NCI-H510A (cell line): ENCODE data around the gene SPATA32.
"Not testable (repeated sequence)": the region's sequence is repeated elsewhere in the genome, so short reads cannot be mapped to it uniquely, and the experiment has no call there.

Experiments
- DNase-seq: peaks from one replicate; lab custom pipeline; 2025; lab: John Stamatoyannopoulos, UW

SPATA32 gene

DNA sequence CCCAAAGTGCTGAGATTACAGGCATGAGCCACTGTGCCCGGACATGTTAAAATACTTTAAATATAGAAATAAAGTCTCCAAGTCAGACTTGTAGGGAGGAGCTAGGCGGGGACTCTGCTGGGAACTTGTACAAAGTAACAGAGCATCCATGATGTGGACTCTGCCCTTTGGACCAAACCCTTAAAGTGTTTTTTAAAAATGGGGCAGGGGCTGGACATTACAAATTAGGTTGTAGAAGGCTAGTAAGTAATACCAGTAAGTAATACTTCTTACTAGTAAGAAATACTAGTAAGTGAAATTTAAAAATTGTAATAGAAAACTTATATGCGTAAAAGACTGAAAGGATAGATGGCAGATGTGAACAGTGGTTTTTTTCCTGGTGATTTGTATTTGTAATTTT, 9.7 kb upstream of the SPATA32 start:
- DNase-seq = no peak

DNA sequence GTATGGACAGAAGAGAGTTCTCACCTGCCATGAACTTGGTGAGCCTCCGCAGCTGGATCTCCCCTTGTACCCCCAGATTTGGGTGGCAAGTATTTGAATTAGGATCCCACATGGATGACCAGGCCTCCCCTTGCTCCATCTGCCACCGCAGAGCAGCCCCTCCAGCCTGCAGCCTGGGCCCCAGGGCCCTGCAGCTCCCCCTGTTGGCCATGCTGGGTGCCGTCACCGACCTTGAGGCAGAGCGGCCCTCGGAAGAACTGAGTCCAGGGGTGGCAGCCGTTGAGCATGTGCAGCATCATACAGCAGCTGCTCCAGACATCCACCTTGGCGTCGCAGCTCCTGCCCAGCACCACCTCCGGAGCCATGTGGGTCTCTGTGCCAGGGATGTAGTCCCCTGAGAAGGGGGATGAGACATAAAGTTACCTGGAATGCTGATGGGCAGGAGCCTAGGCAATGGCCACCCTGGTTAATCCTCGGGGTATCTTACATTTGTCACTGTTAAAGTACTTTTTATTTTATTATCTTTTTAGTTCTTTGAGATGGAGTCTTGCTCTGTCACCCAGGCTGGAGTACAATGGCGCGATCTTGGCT, 9.0 kb upstream of the SPATA32 start:
- no peak for DNase-seq

DNA sequence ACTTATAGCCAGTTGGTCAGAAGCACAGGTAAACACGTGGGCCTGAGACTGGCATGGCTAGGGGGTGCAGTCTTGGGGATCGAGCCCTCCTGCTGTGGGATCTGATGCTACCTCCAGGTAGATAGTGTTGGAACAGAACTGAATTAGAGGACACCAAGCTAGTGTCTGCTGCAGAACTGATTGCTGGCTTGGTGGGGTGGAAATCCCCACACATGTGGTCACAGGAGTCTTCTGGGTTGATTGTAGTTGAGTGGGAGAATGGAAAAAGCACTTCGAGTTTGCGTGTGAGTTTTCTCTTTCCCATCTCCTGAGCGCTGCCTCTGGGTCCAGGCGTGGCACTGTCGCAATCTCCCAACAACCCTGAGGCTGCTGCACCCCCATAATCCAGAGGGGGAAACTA, 8.0 kb upstream of the SPATA32 start:
- DNase-seq = no peak

DNA sequence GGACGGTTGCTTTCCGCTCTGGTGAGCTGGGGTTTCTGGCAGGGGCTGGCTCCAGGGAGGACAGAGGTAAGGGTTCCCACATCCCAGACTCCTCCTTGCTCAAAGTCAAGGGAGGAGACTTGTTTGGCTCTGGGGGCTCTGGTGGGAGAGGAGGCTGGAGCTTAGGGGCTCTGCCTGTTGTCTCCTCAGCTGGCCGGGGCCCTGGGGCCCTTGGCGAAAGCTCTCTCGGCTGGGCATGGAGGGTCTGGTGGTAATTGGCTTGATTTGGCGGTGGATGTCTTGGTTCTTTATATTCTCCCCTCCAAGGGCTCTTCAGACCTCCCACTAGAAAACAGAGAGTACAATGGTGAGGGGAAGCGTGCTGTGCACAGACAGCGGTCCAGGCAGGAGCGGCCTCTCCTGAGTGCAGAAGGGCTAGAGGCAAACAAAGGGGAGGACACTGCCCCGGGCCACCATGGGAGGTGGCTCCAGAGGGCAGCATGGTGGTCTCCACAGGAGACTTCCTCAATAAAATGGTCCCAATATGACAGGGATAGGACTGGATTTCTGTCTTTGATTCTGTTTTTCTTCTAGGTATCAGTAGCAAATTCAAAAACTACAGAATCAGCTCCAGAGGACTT, 5.7 kb upstream of the SPATA32 start:
- no peak for DNase-seq

DNA sequence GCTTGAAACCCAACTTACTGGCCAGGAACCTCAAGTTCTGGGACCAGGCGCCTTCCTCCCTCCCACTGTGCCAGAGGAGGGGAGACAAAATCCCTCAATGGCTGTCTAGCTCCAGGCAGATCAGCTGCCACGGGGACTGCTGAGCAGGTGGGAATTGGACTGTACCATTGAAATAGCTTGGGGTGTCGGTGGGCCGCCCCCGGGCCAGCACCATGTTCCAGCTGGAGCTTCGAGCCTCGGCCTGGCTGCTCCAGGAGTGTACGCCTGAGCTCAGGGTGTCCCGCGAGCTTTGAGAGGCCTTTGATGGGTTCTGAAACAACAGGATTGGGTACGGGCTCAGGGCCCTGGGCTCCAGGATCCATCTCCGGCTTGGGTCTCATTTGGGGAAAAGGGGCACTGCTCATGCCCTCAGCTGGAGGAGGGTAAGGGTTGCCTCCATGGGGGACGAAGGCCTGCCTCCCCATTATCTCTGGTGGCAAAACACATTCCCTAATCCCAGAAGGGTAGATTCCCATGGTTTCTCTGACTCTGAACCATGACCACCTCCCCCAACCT, 4.6 kb upstream of the SPATA32 start:
- DNase-seq = no peak

DNA sequence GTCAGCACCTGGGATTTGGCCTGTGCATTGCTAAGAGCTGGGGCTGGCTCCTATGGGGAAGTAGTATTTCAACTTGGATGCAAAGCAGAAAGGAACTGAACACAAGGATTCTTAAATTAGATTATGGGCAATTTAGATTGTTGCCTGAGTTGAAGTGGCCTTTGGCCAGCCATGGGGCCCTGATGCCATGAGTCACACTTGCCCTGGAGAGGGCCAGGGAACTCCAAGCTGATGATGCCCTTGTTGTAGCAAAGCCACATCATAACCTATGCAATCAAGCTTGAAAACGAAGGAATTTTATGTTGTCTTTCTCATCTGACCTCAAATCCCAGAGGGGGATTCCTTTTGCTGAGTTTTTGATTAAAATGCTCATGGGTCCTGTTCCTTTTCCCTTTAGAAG, 3.9 kb upstream of the SPATA32 start:
- no peak for DNase-seq

DNA sequence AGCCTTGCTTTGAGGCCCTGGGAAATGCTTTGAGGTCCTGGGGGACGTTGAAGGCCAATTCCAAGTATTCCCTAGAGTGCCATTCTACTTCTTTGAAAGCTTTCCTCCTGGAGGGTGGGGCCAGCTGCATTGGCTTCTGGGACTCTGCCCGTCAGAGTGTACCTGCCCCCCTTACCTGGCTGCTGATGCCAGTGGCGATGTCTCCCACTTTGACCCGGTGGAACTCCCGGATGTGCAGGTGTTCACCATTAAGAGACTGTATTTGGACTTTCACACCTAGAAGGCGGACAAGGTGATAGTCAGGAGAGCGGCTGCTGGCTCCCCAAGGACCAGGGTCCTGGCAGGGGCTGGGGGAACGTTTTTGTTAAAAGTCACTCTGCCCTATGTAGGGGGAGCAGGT, 3.1 kb upstream of the SPATA32 start:
- DNase-seq = no peak

DNA sequence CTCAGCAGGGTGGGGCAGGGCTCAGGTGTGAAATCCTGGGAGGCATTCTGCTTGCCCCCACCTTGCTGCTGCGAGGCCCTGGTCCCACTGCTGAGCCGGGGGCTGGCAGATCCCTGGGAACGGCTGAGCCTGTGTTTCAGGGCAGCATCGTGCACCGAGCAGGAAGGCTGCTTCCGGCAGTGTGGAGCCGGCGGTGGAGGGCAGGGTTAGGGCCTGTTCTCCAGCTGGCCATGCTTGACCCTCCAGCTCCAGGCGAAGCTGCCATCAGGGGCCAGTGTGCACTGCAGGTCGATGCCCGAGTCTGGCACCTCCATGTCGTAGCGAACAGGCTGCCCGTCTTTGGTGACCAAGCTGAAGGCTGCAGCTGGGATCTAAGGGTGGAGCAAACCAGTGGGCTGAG, 2.5 kb upstream of the SPATA32 start:
- no peak for DNase-seq

DNA sequence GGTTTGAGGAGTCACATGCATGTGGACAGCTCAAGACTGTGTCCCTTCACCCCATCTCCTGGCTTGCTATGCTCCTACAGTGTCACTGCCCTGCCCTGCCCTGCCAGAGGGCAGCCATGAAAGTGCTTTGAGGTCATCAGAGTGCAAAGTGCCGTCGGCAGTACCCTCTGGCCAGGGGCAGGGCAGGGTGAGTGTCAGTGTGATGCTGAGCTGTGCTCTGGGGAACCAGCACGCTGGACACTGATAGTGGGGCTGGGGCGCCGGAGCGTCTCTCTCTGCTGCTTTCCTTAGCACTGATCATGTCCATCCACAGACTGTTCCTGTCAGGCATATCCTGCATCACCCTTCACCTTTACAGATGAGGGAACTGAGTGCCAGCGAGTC, 1.6 kb upstream of the SPATA32 start:
- DNase-seq = no peak

DNA sequence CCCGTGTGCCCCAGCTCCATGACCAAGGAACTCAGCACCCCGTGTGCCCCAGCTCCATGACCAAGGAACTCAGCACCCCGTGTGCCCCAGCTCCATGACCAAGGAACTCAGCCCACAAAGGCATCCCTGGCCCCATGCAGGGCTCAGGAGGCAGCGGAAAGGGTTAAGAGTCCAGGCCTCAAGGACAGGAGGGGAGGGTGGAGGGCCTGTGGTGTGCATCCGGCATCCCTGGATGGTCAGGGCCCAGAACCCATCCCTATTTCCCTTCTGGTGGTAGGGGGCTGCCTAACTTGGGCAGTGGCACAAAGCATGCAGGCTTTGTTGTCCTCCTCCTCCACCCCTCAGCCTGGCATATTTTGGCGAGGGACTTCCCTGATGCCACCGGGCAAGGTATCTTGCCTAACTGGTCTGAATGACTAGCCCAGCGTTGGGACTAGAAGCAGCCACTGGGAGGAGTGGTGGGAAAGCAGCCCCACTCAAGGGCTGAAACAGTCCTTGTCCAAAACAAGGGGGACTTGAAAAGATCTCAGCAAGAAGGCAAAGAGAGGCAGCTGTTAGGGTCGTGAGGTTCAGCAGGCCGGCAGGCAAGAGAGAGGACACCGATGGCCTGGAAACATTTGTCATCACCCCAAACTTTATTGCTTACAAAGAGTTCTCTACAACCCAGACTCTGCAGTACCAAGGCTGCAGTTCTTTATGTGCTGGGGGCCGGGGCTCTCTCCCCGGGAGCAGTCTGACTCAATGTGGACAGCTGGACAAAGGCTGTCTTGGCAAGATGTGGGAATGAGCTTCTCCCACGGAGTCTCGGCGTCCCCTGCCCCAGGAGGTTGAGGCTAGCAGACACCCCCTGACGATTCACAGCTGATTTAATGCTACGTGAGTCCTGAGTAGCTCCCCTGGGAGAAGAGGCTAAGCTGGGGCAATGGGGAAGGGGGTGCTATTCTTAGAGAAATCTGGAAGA, 902 bp upstream of the SPATA32 start:
- no peak for DNase-seq

DNA sequence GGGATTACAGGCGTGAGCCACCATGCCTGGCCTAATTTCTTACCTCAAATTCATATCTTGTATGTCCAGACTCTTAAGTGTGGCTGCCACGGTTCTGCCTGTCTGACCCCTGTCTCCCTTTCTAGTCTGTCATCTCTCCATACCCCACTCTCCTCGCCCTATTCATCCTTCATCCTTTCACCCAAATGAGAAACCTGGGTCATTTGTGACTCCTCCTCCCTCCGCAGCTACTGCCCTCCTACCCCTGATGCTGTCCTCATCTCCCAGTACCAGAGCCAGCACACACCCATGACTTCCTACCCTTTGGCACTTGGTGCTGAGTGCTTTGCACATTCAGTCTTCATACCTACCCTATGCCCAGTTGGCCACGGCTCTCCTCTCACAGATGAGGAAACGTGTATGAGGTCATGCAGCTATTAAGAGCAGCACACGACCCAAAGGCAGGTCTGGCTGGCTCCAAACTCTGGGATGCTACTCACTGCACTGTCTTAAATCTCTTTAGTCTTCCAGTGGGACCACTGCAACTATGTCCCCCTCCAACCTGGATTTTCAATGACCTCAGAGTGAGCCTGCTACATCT, 1.6 kb downstream of the SPATA32 start:
- DNase-seq = no peak

DNA sequence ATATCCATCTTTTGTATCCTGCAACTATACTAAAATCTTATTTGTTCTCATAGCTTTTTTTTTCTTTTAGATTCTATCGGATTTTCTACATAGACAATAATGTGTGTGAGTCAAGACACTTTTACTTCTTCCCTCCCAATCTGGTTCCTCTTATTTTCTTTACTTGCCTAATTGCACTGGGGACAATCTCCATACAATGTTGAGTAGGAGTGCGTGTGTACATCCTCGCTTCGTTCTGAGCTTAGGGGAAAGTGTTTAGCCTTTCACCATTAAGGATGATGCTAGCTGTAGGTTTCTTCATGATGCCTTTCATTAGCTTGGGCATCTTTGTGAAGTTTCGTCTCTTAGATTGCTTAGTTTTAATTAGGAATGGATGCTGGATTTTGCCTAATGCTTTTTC, 2.9 kb downstream of the SPATA32 start:
- DNase-seq = no peak

DNA sequence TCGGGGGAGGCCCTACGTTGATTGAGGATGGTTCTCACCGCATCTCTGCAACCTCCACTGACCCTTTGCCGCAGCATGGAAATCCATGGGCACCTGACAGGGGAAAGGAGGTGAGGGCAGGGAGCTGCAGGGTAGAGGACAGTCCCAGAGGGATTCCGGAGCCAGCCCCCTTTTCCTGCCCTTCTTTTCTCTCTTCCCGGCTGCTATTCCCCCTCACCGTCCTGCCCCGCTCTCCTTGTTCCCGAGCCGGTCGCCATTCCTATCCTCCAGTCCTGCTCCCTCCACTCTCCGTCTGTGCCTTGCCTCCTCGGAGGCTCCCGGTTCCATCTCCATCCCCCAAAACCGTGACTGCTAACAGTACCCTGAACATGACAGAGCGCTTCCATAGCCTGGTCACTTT, 4.8 kb downstream of the SPATA32 start:
- no peak for DNase-seq

DNA sequence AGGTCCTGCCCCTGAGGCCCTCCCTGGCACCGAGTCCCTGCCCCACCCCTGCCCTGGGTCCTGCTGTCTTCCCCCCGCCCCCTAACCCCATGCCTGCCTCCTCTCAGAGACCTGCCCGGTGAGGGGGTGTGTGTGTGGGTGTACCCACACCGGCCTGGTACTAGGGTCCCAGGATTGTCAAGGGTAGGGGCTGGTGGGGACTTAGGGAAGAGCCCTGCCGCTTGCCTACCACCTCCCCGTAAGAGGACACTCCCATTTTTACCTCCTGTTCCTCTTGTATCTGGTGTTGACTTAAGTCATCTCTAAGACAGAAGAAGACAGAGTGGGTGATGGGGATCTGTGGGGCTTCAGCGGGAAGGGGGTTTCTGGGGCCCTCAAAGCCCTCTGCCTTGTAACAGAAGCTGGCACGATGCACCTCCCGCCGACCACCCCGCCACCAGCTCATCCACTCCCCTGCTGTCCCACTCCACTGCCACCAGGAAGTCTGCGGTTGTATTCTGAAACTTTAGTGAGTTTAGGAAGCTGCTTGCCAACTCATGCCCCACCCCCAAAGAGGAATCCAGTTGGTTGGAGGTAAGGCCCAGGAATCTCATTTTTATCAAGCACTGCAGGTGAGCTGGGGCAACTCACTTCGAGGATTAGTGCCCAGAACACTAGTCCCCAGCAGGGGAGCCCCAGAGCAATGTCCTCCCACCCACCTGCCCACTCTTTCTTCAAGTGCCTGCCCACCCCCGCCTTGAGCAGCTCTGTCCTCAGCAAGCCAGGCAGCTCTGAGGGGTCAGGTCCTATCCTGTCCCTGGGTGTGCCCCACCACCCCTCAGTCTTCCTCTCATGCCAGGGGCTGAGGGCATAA, 5.6 kb downstream of the SPATA32 start:
- no peak for DNase-seq

DNA sequence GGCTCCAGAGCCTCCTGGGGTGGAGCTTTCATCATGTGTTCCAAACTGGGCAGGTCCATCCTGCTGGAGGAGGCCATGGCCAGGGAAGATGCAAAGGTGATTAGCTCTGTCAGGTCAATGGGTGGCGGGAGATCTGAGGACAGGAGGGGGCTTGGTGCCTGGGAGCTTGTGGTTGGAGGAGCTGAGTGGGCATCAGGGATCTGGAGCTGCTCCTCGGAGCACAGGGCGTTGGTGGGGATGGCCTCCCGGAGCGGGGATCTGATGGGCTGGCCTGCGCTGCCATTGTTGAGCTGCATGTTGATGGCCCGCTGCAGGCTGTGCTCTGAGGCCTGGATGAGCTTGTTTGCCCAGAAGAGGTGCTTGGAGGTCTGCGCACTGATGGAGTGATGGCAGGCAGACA, 6.5 kb downstream of the SPATA32 start:
- no peak for DNase-seq

DNA sequence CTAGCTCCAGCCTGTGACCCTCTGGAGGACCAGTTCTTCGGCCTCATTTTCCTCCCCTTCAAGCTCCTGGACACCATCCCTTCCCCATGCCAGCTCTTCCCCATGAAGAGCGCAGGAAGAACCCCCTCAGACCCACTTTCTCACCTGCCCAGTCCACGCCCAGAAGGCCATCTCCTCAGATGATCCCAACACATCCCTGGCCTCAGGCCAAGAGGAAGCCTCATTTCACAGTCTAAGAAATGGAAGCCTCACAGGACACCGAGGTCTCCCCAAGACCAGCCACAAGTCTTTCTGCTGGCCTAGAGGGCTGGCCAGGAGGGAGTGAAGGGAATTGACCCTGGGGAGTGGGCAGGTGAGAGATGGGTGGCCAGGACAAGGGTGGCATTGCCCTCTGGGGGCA, 8.0 kb downstream of the SPATA32 start:
- no peak for DNase-seq

DNA sequence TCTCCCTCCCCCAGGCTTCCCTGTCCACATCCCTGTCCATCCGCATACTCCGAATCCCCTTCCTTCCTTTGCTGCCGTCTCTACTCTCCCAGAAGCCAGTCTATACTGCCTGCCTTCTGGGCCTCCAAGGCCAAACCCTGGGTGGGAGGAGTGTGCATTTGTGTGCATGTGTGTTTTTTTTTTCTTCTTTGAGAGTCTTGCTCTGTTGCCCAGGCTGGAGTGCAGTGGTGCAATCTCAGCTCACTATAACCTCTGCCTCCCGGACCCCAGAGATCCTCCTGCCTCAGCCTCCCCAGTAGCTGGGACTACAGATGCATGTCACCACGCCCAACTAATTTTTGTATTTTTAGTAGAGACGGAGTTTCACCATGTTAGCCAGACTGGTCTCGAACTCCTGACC, 8.7 kb downstream of the SPATA32 start:
- DNase-seq = not testable (repeated sequence)

DNA sequence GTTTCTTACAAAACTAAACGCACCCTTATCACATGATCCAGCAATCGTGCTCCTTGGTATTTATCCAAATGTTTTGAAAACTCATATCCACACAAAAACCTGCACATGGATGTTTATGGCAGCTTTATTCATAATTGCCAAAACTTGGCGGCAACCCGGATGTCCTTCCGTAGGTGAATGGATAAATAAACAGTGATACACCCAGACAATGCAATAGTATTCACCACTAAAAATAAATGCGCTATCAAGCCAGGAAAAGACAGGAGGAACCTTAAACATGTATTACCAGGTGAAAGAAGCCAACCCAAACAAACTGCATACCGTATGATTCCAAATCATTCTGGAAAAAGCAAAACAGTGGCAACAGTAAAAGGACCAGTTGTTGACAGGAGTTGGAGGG, 10.0 kb downstream of the SPATA32 start:
- DNase-seq = no peak

DNA sequence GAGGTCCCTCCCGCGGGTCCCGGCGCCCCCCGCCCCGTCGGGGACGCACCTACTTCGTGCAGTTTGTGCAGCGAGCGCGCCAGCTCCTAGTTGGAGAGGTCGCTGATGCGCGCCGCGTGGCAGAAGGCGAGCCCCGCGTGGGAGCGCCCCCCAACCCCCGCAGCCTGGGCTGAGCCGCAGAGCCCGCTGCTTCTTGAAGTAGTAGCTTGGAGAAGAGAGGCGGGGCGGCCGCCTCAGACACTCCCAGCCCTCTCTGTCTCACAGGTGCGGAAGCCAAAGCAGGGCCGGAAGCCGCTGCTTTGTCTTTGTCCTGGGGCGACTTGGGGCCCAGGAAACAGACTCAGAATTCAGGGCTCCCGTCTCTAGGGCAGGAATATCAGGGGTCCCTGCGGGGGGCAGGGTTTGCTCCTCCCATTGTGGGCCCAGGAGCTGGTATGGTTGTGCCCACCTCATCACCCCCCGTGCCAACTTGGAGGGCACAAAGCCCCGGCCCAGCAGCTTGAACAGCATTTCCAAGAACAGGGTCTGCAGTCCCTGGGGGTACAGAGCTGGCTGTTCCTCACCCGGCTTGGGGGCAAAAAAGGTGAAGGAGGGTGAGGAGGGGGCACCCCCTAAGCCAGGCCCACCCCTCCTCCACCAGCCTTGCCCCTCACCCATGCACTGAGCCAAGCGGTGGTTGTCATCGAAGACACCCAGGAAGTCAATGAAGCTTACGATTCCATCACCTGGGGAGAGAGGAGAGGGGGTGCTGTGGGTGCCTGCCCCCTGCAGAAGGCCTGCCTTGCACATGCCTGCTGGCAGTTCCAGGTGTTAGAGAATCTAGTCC, 13.5 kb downstream of the SPATA32 start:
- peak; percentile 47 for DNase-seq

DNA sequence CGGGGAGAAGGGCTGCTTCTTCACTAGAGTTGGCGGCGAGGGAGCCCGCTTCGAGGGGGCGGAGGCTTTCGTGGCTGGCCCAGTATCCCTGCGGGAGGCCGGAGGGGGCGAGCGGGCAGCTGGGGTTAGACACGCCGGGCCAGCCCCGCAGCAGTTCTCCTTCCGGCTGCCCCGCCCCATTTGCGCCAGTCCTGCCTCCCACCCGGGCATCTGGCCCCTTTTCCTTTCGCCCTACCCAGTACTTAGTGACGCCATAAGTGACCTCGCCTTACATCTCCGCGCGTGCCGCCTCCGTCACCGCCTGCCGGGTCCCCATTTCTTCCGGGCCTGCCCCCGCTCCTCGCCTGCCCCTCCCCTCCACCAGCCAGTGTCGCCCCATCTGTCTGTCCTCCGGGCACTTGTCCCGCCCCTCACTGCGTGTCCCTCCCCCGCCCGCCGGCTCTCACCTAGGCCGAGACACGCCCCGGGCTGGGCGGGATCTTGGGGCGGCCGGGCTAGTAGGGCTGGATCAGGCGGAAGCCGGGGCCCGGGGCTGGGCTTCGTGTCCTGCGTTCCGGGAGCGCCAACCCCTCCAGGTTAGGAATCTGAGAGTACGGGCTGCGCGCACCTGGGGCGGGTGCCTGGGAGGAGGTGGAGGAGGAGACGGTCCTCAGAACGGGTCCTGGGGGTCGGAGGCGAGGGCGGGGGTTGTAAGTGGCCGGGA, 14.3 kb downstream of the SPATA32 start:
- DNase-seq = peak; percentile 99
